ENCODE measurements around the gene CCDC177.
"Not testable (repeated sequence)": the region's sequence is repeated elsewhere in the genome, so short reads cannot be mapped to it uniquely, and the experiment has no call there.

CCDC177 gene

DNA sequence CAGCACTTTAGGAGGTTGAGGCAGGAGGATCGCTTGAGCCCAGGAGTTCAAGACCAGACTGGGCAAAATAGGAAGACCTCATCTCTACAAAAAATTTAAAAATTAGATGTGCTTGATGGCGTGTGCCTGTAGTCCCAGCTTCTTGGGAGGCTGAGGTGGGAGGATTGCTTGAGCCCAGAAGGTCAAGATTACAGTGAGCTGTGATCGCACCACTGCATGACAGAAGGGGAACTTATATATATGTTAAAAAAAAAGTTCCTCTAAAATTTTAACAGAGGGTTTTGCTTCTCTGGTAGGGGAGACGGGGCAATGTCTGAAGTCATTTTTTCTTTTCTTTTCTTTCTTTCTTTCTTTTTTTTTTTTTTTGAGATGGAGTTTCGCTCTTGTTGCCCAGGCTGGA lies 24.8 kb upstream of the CCDC177 start:
- DNase-seq (ENCODE audit: low spot score) = not testable (repeated sequence)

- no peak for DNase-seq (ENCODE audit: low spot score)
Observed at GRCh38 chr14:69595336-69595735, 20.7 kb upstream of the CCDC177 start.

GRCh38 chr14:69594846-69595245 lies 20.2 kb upstream of the CCDC177 start:
- no peak for DNase-seq (ENCODE audit: low spot score)

DNA sequence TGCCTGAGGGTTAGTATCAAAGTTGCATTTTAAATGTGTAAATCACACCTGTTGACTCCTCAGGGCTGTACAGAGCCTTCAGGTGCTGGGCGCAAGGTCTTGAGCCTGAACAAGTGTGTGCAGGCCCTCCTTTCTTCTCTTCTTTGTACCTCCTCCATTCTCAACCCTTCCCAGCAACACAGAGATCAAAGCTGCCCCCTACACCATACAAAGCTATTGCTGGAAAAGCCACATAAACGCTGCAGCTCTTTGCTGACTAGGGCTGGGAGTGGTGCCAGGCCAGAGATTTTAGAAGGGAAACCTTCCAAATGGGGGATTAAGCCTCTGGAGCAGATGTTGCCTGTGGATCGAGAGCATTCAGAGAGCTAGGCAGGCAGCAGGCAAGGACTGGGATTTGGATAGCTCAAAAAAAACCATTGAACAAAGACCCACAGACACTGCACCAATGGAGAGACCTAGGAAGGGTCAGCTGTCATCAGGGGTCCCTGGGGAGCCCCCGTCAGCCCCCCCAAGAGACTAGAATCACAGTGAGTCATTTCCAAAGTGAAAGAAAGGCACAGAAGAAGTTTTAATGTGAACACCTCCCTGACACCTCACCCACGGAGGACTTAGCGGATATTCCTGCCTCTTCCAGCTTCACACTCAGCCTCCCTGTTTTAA lies 18.5 kb upstream of the CCDC177 start:
- peak; percentile 61 for DNase-seq (ENCODE audit: low spot score)

DNA sequence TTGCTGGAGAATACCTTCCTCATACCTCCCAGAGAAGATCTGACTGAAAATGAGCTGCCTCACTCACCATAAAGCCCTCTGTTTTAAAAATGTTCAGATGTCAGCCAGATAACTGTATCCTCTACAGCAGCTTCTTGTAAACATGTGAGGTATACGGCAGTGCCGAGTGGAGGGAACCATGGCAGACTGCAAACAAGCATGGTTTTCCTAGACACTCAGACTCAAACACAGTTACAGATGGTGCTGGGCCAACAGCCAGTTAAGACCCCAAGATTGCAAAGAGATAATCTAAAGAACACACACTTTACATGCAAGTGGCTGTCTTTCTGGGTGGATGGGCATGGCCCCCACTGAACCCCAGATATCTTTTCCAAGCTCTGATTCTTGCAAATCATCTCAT lies 16.6 kb upstream of the CCDC177 start:
- DNase-seq (ENCODE audit: low spot score) = no peak

- no peak for DNase-seq (ENCODE audit: low spot score)
Observed at GRCh38 chr14:69587389-69587788, 12.7 kb upstream of the CCDC177 start.

- no peak for DNase-seq (ENCODE audit: low spot score)
Observed at GRCh38 chr14:69586404-69586803, 11.7 kb upstream of the CCDC177 start.

DNA sequence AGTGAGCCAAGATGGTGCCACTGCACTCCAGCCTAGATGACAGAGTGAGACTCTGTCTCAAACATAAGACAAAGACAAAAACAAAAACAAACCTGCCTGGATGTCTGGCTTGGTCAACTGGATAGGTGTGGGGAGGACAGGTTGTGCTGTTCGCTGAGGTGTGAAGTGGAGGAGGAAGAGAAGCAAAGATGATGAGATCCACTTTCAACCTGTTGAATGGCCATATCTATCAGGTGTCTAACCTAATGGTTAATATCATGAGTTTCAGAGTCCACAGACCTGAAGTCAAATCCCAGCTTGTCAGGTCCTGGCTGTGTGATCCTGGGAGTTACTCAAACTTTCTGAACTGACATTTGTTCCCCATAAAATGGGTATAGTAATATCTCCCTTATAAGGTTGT lies 9.7 kb upstream of the CCDC177 start:
- no peak for DNase-seq (ENCODE audit: low spot score)

- no peak for DNase-seq (ENCODE audit: low spot score)
Observed at GRCh38 chr14:69582829-69583228, 8.2 kb upstream of the CCDC177 start.

DNA sequence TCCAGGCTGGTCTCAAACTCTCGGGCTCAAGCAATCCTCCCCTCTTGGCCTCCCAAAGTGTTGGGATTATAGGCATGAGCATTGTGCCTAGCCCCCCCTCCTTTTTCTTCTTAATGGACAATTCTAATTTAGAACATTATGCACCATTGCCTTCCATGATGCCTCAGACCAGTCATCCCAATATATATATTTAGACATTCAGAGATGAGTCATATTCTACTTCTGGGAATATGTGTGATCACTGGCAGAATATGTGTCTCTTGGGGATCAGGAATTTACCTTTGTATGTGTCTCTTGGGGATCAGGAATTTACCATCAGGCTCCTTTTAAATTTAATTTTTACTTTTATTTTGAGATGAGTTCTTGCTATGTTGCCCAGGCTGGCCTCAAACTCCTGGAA lies 7.5 kb upstream of the CCDC177 start:
- no peak for DNase-seq (ENCODE audit: low spot score)

GRCh38 chr14:69581316-69581935 lies 6.8 kb upstream of the CCDC177 start:
- DNase-seq (ENCODE audit: low spot score) = no peak

- peak; percentile 68 for DNase-seq (ENCODE audit: low spot score)
Observed at GRCh38 chr14:69580009-69580577, 5.4 kb upstream of the CCDC177 start.

DNA sequence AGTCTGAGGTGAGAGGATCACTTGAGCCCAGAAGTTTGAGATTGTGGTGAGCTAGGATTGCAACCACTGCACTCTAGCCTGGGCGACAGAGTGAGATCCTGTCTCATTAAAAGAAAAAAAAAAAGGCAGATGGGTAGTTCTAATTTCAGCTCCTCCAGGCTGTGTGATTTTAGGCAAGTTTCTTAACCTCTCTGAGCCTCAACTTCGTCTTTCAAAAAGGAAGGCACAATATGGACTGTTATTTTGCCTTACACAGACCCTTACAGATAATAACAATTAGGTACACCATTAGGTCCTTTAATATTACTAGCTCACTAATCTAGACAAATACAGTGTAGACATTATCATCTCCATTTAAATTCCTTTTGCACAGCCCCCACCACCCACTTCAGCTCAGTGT lies 4.8 kb upstream of the CCDC177 start:
- DNase-seq (ENCODE audit: low spot score) = no peak

DNA sequence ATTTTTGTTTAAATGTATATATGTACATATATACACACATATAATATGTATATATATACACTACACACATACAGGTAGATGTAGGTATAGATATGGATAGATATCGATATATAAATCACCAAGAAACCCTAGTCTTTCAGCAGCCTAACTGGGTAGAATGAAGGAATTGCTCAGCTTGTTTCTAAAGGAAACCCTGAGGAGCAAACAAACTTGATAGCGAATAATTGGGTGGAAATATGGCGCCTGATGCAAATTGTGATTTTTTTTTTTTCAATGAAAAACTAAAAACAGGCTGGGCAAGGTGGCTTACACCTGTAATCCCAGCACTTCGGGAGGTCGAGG lies 254 bp upstream of the CCDC177 start:
- DNase-seq (ENCODE audit: low spot score) = no peak

DNA sequence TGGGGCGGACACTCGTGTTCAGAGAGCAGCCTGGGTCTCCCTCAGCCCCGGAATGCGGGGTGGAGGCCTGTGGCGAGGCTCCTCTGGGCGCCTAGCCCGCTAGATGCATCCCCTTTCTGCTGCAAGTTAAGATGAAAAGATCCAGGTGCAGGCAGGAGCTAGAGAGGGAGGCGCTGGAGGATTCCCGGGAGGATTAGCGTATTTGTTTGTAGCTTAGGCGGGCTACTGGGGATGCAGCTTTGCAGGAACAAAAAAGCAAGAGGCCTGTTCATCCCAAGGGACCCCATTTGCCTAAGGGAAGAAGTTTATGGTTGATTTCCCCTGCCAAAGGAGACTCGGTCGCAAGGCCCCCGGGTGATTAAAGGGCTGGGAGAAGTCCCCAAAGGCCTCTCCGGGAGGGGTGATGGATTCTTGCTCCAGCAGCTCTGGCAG lies 824 bp downstream of the CCDC177 start:
- peak; percentile 81 for DNase-seq (ENCODE audit: low spot score)

DNA sequence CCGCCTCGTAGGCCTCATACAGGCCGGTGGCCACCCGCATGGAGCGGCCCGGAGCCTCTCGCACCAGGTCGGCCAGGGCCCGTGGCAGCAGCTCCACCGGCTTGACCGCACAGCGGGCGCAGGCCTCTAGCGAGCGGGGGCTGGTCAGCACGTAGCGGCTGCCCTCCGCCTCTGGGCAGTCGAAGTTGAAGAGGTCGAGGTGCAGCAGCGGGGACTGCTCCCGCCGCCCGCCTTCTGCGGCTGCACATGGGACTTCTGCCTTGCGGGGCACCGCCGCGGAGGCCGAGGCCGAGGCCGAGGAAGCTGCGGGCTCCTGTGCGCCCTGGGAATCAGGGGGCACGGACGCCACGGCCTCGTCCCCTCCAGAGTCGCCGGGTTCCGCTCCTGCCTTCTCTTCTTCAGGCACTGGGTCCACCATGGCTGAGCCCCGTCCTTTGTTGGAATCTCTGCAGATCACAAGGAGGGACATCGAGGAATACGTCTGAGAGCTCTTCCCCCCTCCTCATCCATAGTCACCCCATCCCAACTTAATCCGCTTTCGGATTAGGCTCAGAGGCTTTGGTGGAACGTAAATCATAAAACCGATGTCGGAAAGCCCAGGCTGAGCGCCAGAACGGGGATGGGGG lies 1.4 kb downstream of the CCDC177 start:
- no peak for DNase-seq (ENCODE audit: low spot score)

DNA sequence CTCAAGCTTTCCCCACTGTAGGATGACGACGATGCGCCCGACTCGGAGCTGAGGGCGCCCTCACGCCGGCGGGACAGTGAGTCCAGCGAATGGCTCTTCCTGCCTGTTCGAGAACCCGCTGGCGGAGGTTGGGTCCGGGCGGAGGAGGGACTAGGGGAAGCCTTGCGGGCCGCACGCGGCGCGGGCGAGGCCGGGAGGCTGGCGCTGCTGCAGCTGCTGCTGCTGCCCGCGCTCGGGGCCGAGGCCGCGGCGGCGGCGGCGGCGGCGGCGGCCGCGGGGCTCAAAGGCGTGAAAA lies 1.9 kb downstream of the CCDC177 start:
- no peak for DNase-seq (ENCODE audit: low spot score)

DNA sequence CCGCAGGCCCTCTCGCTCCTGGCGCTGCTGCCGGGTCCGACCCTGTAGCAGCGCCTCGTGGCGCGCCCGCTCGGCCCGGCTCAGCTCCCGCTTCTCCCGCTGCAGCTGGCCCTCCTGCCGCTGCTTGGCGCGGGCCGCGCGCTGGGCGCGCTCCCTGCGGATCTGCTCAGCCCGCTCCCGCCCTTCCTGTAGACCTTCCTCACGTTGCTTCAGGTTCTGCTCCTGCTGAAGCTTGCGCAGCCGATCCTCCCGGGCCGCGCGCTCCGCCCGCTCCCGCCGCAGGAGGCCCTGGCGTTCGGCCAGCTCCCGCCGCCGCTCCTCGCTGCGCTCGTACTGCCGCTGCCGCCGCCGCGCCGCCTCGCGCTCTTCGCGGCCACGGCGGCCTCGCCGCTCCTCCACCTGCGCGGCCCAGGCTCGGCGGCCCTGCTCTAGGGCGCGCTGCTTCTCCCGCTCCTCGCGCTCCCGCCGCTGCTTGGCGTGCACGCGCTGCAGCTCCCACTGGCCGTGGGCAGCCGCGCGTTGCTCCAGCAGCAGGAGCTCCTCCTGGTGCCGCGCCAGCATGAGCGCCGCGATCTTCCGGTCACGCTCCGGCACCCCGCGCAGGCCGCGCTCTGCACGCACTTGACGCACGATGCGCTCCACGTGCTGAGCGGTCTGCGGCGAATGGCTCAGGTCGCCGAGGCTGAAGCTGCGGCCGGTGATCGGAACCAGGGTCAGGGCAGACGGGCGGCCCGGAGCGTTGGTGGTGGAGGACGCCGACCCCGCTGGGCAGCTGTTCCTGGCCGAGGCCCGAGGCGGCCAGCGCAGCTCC lies 2.4 kb downstream of the CCDC177 start:
- DNase-seq (ENCODE audit: low spot score) = no peak

GRCh38 chr14:69571449-69572029 lies 3.1 kb downstream of the CCDC177 start:
- DNase-seq (ENCODE audit: low spot score) = no peak

DNA sequence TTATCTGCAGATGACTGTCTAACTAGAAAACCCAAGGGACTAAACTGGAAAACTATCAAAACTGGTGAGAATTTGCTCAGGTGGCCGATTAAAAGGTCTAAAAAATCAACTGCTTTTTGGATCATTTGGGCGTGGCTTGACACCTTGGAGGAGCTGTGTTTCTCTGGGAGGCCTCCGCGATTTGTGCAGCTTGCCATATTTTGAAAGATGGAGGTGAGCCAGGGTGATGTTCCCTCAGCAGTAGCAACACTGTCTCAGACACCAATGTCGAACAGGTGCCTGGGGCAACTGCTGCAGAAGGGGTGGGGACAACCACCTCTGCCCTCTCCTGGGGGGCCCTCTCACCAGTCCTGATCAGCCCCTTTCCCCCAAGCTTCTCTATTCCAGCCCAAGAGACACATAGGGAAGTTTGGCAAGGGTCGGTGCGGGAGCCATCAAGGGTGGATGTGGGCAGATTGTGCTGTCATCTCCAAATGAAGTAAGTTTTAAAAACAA lies 3.8 kb downstream of the CCDC177 start:
- DNase-seq (ENCODE audit: low spot score) = no peak

- DNase-seq (ENCODE audit: low spot score) = no peak
Observed at GRCh38 chr14:69569859-69570258, 4.8 kb downstream of the CCDC177 start.

- DNase-seq (ENCODE audit: low spot score) = no peak
Observed at GRCh38 chr14:69567563-69567962, 7.1 kb downstream of the CCDC177 start.
